Choroid plexus epithelial cell (primary cell): Measurements from ENCODE around the gene PLXNA2.

ENCODE experiments used
- DNase-seq: peaks from one replicate; pipeline ENCODE4 v3.0.0-alpha.2; 2010; ENCODE audit warnings: low read depth
- H3K4me3 ChIP-seq: 2 replicates; pipeline ENCODE4 v1.5.1; 2011; ENCODE audit warnings: low read depth, mild to moderate bottlenecking, control low read depth, low read length, moderate library complexity
- CTCF ChIP-seq: conservative IDR thresholded peaks from 2 replicates; pipeline ENCODE4 v1.5.1; 2011; ENCODE audit warnings: low read depth, mild to moderate bottlenecking, control low read depth, inconsistent platforms, low read length, moderate library complexity

The PLXNA2 gene

GRCh38 chr1:208074353-208074752 is 169.8 kb downstream of the PLXNA2 start:
- TF ChIP-seq CTCF: no peak
- no peak overlapping the region for H3K4me3 ChIP-seq
- no peak for DNase-seq

GRCh38 chr1:208071435-208072031 is 172.7 kb downstream of the PLXNA2 start:
- no peak for TF ChIP-seq CTCF
- no peak overlapping the region for H3K4me3 ChIP-seq
- peak; percentile 47 for DNase-seq

GRCh38 chr1:208069908-208070307 is 174.3 kb downstream of the PLXNA2 start:
- no peak for DNase-seq
- no peak for TF ChIP-seq CTCF
- H3K4me3 ChIP-seq: no peak overlapping the region

- no peak overlapping the region for H3K4me3 ChIP-seq
- DNase-seq: no peak
- TF ChIP-seq CTCF: no peak
Measured at GRCh38 chr1:208069317-208069716, 174.9 kb downstream of the PLXNA2 start.

- TF ChIP-seq CTCF: no peak
- no peak overlapping the region for H3K4me3 ChIP-seq
- no peak for DNase-seq
Measured at GRCh38 chr1:208068908-208069307, 175.3 kb downstream of the PLXNA2 start.

GRCh38 chr1:208068407-208068806 is 175.8 kb downstream of the PLXNA2 start:
- no peak for DNase-seq
- H3K4me3 ChIP-seq: no peak overlapping the region
- no peak for TF ChIP-seq CTCF

- H3K4me3 ChIP-seq: no peak overlapping the region
- DNase-seq: no peak
- TF ChIP-seq CTCF: no peak
Measured at GRCh38 chr1:208066583-208066982, 177.6 kb downstream of the PLXNA2 start.
